ENCODE data around the gene ZNF205. TPM values are rescaled to one million over a fixed set of nuclear protein-coding genes. Genes with fewer than 3 reads are reported as not detected.

ZNF205 gene
- total and polyA plus RNA-seq, 2 of the 13 experiments (the other 11 are each of a cell fraction or from before 2014, with no cell fraction given) = 5.8 to 10.2 TPM

GRCh38 chr16:3152277-3152990, 40.0 kb downstream of the ZNF205 start (continued):
- TF ChIP-seq ZNF687 (CRISPR knock-in tag; IDR thresholded peaks at IDR 0.05) (peak; percentile 83), MAX (IDR thresholded peaks at IDR 0.05) (peak; percentile 31), RBM22 (optimal IDR thresholded peaks at IDR 0.05; ENCODE audit: low read length) (peak; percentile 93), NFE2L2 (IDR thresholded peaks at IDR 0.05; ENCODE audit: low read length) (no peak), REL (CRISPR knock-in tag; conservative IDR thresholded peaks at IDR 0.05) (no peak), ZFY (CRISPR knock-in tag; IDR thresholded peaks at IDR 0.05) (peak; percentile 55), CREM (IDR thresholded peaks at IDR 0.05) (no peak), CREM (CRISPR knock-in tag; IDR thresholded peaks at IDR 0.05) (no peak), ZNF281 (CRISPR knock-in tag; IDR thresholded peaks at IDR 0.05; ENCODE audit: borderline replicate concordance) (no peak), SIX4 (CRISPR knock-in tag; IDR thresholded peaks at IDR 0.05) (no peak), NONO (IDR thresholded peaks at IDR 0.05) (no peak), NONO (CRISPR knock-in tag; conservative IDR thresholded peaks at IDR 0.05) (peak; percentile 82), ZZZ3 (CRISPR knock-in tag; IDR thresholded peaks at IDR 0.05; ENCODE audit: borderline replicate concordance) (0 out of 2 replicates have a peak, but pooled peaks have one; percentile 44), PRDM15 (CRISPR knock-in tag; IDR thresholded peaks at IDR 0.05) (no peak), MLLT10 (CRISPR knock-in tag; IDR thresholded peaks at IDR 0.05) (no peak), KLF9 (CRISPR knock-in tag; IDR thresholded peaks at IDR 0.05; ENCODE audit: low read depth) (peak; percentile 67; the same call in 1 of the 2 replicates), ZBTB38 (CRISPR knock-in tag; IDR thresholded peaks at IDR 0.05) (peak; percentile 75)
- TF ChIP-seq, protein P1, sequence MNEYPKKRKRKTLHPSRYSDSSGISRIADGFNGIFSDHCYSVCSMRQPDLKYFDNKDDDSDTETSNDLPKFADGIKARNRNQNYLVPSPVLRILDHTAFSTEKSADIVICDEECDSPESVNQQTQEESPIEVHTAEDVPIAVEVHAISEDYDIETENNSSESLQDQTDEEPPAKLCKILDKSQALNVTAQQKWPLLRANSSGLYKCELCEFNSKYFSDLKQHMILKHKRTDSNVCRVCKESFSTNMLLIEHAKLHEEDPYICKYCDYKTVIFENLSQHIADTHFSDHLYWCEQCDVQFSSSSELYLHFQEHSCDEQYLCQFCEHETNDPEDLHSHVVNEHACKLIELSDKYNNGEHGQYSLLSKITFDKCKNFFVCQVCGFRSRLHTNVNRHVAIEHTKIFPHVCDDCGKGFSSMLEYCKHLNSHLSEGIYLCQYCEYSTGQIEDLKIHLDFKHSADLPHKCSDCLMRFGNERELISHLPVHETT (CRISPR knock-in tag; conservative IDR thresholded peaks at IDR 0.05) = 0 out of 2 replicates have a peak, but pooled peaks have one; percentile 19

Measured in HepG2 (cell line).